ENCODE results near the gene BACH2.
"Not testable (repeated sequence)": the region's sequence is repeated elsewhere in the genome, so short reads cannot be mapped to it uniquely, and the experiment has no call there.

BACH2 gene

DNA sequence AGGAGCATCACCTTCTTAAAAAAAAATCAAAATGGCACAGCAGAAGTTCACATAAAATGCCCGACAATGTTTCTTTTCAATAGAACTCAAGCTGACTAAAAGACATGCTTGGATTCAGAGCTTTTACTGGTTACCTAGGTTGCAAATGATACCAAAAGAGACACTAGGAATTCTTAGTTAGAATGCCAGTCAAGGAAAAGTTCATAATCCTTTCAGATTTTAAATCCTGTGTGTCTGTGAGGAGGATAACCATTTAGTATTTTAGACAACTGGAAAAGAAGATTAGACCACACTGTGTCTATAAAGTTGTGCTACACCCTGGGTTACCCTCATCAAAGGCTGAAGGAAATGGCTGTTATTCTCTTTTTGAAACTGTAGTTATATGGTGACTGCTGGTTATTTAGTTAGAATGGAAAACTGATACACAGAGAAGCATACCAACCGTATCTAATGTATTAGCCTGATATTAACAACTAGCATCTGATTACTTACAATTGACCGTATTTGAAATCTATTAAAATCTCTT is 262.8 kb downstream of the BACH2 start:
- Histone ChIP-seq H3K4me3 (ENCODE audit: insufficient read depth in 1 of 2, low read depth in 1 of 2, low read length in 2 of 2) (no peak overlapping the region), H3K14ac (ENCODE audit: low read length in 2 of 2) (no peak overlapping the region), H4K91ac (ENCODE audit: low read length) (no peak overlapping the region), H2BK120ac (ENCODE audit: low read depth, low read length) (no peak overlapping the region), H3K18ac (ENCODE audit: low read depth in 1 of 2, low read length in 2 of 2) (no peak overlapping the region), H3K4me2 (ENCODE audit: low read length, poor library complexity, severe bottlenecking) (no peak overlapping the region), H2BK15ac (ENCODE audit: low read depth, poor library complexity, severe bottlenecking) (no peak overlapping the region), H3K36me3 (ENCODE audit: control insufficient read depth in 1 of 2, insufficient read depth in 2 of 2, low read depth in 1 of 2, low read length in 2 of 2) (no peaks in the 10 kb centered on the region), H3K9me3 (ENCODE audit: control insufficient read depth, low read length) (no peaks in the 10 kb centered on the region), H2AFZ (ENCODE audit: low read depth, low read length) (no peak overlapping the region), H3K9ac (ENCODE audit: low read length) (no peak overlapping the region), H2AK5ac (ENCODE audit: low read length, severe bottlenecking) (no peak overlapping the region), H2BK5ac (ENCODE audit: low read depth, low read length, poor library complexity, severe bottlenecking) (no peak overlapping the region), H3K27ac (ENCODE audit: low read length, poor library complexity, severe bottlenecking) (no peak overlapping the region), H3K4ac (ENCODE audit: low read depth in 1 of 2, low read length in 2 of 2) (no peak overlapping the region), H3K4me1 (ENCODE audit: control insufficient read depth, insufficient read depth, low read depth, low read length) (no peaks in the 10 kb centered on the region), H4K8ac (ENCODE audit: low read length) (no peak overlapping the region), H3K79me1 (replicated peaks; ENCODE audit: low read length, poor library complexity, severe bottlenecking) (no peaks in the 10 kb centered on the region), H3K27me3 (ENCODE audit: control insufficient read depth in 1 of 2, insufficient read depth in 1 of 2, low read length in 2 of 2) (no peaks in the 10 kb centered on the region), H2BK12ac (ENCODE audit: low read length in 2 of 2) (no peak overlapping the region), H3K23ac (ENCODE audit: low read length in 2 of 2) (no peak overlapping the region)
- 100% methylated on average over 2 of the region's 3 CpGs for WGBS
- no peak for DNase-seq

DNA sequence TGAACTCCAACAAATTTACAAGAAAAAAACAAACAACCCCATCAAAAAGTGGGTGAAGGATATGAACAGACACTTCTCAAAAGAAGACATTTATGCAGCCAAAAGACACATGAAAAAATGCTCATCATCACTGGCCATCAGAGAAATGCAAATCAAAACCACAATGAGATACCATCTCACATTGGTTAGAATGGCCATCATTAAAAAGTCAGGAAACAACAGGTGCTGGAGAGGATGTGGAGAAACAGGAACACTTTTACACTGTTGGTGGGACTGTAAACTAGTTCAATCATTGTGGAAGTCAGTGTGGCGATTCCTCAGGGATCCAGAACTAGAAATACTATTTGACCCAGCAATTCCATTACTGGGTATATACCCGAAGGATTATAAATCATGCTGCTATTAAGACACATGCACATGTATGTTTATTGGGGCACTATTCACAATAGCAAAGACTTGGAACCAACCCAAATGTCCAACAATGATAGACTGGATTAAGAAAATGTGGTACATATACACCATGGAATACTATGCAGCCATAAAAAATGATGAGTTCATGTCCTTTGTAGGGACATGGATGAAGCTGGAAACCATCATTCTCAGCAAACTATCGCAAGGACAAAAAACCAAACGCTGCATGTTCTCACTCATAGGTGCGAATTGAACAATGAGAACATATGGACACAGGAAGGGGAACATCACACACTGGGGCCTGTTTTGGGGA is 264.0 kb downstream of the BACH2 start:
- not testable (repeated sequence) for H4K91ac ChIP-seq (ENCODE audit: low read length); H3K4me1 ChIP-seq (ENCODE audit: control insufficient read depth, insufficient read depth, low read depth, low read length); H3K4me2 ChIP-seq (ENCODE audit: low read length, poor library complexity, severe bottlenecking); H3K9ac ChIP-seq (ENCODE audit: low read length); H2AFZ ChIP-seq (ENCODE audit: low read depth, low read length); H2BK120ac ChIP-seq (ENCODE audit: low read depth, low read length); H3K27me3 ChIP-seq (ENCODE audit: control insufficient read depth in 1 of 2, insufficient read depth in 1 of 2, low read length in 2 of 2); H3K27ac ChIP-seq (ENCODE audit: low read length, poor library complexity, severe bottlenecking); H2BK12ac ChIP-seq (ENCODE audit: low read length in 2 of 2); H3K79me1 ChIP-seq (replicated peaks; ENCODE audit: low read length, poor library complexity, severe bottlenecking); H4K8ac ChIP-seq (ENCODE audit: low read length); H3K18ac ChIP-seq (ENCODE audit: low read depth in 1 of 2, low read length in 2 of 2); H3K14ac ChIP-seq (ENCODE audit: low read length in 2 of 2); H3K36me3 ChIP-seq (ENCODE audit: control insufficient read depth in 1 of 2, insufficient read depth in 2 of 2, low read depth in 1 of 2, low read length in 2 of 2); H2BK15ac ChIP-seq (ENCODE audit: low read depth, poor library complexity, severe bottlenecking); DNase-seq; H3K4me3 ChIP-seq (ENCODE audit: insufficient read depth in 1 of 2, low read depth in 1 of 2, low read length in 2 of 2); H3K4ac ChIP-seq (ENCODE audit: low read depth in 1 of 2, low read length in 2 of 2); H2AK5ac ChIP-seq (ENCODE audit: low read length, severe bottlenecking); H3K23ac ChIP-seq (ENCODE audit: low read length in 2 of 2); H2BK5ac ChIP-seq (ENCODE audit: low read depth, low read length, poor library complexity, severe bottlenecking); H3K9me3 ChIP-seq (ENCODE audit: control insufficient read depth, low read length)
- whole genome bisulfite sequencing, result no CpG with 5 or more reads among the region's 5 CpGs

DNA sequence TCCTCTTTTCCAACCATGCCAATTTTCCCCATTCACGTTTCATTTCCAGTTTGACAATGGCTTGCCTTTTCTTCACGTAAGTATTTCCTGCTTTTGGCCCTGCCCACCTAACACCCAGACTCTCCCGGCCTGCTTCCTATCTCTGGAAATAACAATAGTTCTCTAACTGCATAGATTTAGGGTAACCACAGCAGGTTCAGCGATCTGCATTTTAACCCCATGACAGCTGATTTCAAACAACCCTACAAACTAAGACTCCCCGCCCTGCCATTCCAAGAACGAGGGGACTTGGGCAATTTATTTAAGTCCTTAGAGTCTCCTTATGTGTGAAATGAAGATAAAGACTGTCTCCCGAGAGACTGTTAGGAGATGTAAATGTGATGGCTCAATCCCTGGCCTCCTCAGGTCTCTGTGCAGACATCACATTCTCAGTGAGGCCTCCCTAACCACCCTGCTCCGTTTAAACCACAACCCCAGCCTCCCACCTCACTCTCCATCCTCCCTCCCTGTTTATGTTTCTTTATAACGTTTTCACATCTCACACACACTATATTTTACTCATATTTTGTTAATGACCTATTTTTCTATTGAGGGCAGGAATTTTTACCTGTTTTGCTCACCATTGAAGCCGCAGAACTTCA is 267.5 kb downstream of the BACH2 start:
- no peak overlapping the region for H3K4me3 ChIP-seq (ENCODE audit: insufficient read depth in 1 of 2, low read depth in 1 of 2, low read length in 2 of 2)
- no peak overlapping the region for H2AFZ ChIP-seq (ENCODE audit: low read depth, low read length)
- H3K36me3 ChIP-seq (ENCODE audit: control insufficient read depth in 1 of 2, insufficient read depth in 2 of 2, low read depth in 1 of 2, low read length in 2 of 2), result no peaks in the 10 kb centered on the region
- H2BK120ac ChIP-seq (ENCODE audit: low read depth, low read length), result no peak overlapping the region
- no peaks in the 10 kb centered on the region for H3K9me3 ChIP-seq (ENCODE audit: control insufficient read depth, low read length)
- no peak overlapping the region for H3K4me2 ChIP-seq (ENCODE audit: low read length, poor library complexity, severe bottlenecking)
- WGBS, result 66% methylated on average over 8 of the region's 10 CpGs
- no peak overlapping the region for H3K23ac ChIP-seq (ENCODE audit: low read length in 2 of 2)
- H2BK12ac ChIP-seq (ENCODE audit: low read length in 2 of 2), result no peak overlapping the region
- peaks cover 0 to 2% of the 10 kb centered on the region in 2 experiments for H3K27me3 ChIP-seq (ENCODE audit: control insufficient read depth in 1 of 2, insufficient read depth in 1 of 2, low read length in 2 of 2)
- no peak overlapping the region for H3K18ac ChIP-seq (ENCODE audit: low read depth in 1 of 2, low read length in 2 of 2)
- H3K14ac ChIP-seq (ENCODE audit: low read length in 2 of 2), result no peak overlapping the region
- H3K4me1 ChIP-seq (ENCODE audit: control insufficient read depth, insufficient read depth, low read depth, low read length), result no peaks in the 10 kb centered on the region
- H2BK15ac ChIP-seq (ENCODE audit: low read depth, poor library complexity, severe bottlenecking), result no peak overlapping the region
- no peak overlapping the region for H3K27ac ChIP-seq (ENCODE audit: low read length, poor library complexity, severe bottlenecking)
- no peak overlapping the region for H4K8ac ChIP-seq (ENCODE audit: low read length)
- H2AK5ac ChIP-seq (ENCODE audit: low read length, severe bottlenecking), result no peak overlapping the region
- H3K4ac ChIP-seq (ENCODE audit: low read depth in 1 of 2, low read length in 2 of 2), result no peak overlapping the region
- H3K9ac ChIP-seq (ENCODE audit: low read length), result no peak overlapping the region
- H2BK5ac ChIP-seq (ENCODE audit: low read depth, low read length, poor library complexity, severe bottlenecking), result no peak overlapping the region
- DNase-seq, result no peak
- no peaks in the 10 kb centered on the region for H3K79me1 ChIP-seq (replicated peaks; ENCODE audit: low read length, poor library complexity, severe bottlenecking)
- no peak overlapping the region for H4K91ac ChIP-seq (ENCODE audit: low read length)

DNA sequence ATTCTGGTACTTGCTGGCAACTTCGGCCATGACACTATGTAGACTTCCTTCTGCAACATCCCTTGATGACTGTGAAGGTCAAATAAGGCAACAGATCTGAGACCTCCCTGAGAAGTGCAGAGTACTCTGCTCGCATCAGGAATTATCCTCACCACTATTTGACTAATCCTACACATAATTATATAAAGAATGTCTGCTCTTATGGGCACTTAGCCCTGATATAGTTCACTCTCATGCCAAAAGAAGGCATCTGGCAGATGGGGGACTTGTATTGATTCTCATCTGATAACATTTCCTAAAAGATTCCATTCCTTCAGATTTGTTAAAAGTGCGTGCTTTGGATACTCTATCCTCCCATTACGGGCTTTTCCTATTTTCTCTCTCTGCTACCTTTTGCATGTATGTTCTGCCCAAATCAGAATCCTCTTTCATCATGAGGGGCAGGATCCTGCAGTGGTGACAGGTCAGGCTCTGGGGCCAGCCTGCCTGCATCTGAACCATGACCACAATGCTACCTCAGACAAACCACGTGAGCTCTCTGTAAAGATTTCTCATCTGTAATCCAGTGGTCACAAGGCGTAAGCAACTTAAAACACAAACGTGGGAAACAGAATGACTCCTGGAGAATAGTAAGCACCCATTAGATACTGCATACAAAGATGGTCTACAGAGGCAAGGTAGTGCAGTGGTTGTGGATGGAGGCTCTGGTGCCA is 268.4 kb downstream of the BACH2 start:
- no peaks in the 10 kb centered on the region for H3K9me3 ChIP-seq (ENCODE audit: control insufficient read depth, low read length)
- WGBS, result 94% methylated on average over 7 of the region's 7 CpGs
- peaks cover 0 to 2% of the 10 kb centered on the region in 2 experiments for H3K27me3 ChIP-seq (ENCODE audit: control insufficient read depth in 1 of 2, insufficient read depth in 1 of 2, low read length in 2 of 2)
- H3K79me1 ChIP-seq (replicated peaks; ENCODE audit: low read length, poor library complexity, severe bottlenecking), result no peaks in the 10 kb centered on the region
- no peak overlapping the region for H2BK15ac ChIP-seq (ENCODE audit: low read depth, poor library complexity, severe bottlenecking)
- H2BK12ac ChIP-seq (ENCODE audit: low read length in 2 of 2), result no peak overlapping the region
- H3K4me1 ChIP-seq (ENCODE audit: control insufficient read depth, insufficient read depth, low read depth, low read length), result no peaks in the 10 kb centered on the region
- H3K36me3 ChIP-seq (ENCODE audit: control insufficient read depth in 1 of 2, insufficient read depth in 2 of 2, low read depth in 1 of 2, low read length in 2 of 2), result no peaks in the 10 kb centered on the region
- no peak overlapping the region for H2BK120ac ChIP-seq (ENCODE audit: low read depth, low read length)
- H2AK5ac ChIP-seq (ENCODE audit: low read length, severe bottlenecking), result no peak overlapping the region
- no peak for DNase-seq
- no peak overlapping the region for H3K23ac ChIP-seq (ENCODE audit: low read length in 2 of 2)
- H4K8ac ChIP-seq (ENCODE audit: low read length), result no peak overlapping the region
- H3K27ac ChIP-seq (ENCODE audit: low read length, poor library complexity, severe bottlenecking), result no peak overlapping the region
- H3K14ac ChIP-seq (ENCODE audit: low read length in 2 of 2), result no peak overlapping the region
- H3K9ac ChIP-seq (ENCODE audit: low read length), result no peak overlapping the region
- H3K18ac ChIP-seq (ENCODE audit: low read depth in 1 of 2, low read length in 2 of 2), result no peak overlapping the region
- H2BK5ac ChIP-seq (ENCODE audit: low read depth, low read length, poor library complexity, severe bottlenecking), result no peak overlapping the region
- H4K91ac ChIP-seq (ENCODE audit: low read length), result no peak overlapping the region
- H3K4ac ChIP-seq (ENCODE audit: low read depth in 1 of 2, low read length in 2 of 2), result no peak overlapping the region
- no peak overlapping the region for H3K4me2 ChIP-seq (ENCODE audit: low read length, poor library complexity, severe bottlenecking)
- no peak overlapping the region for H2AFZ ChIP-seq (ENCODE audit: low read depth, low read length)
- no peak overlapping the region for H3K4me3 ChIP-seq (ENCODE audit: insufficient read depth in 1 of 2, low read depth in 1 of 2, low read length in 2 of 2)
